HepG2 (cell line): ENCODE data around the gene ACAP3. TPM values are rescaled to one million over a fixed set of nuclear protein-coding genes. Genes with fewer than 3 reads are reported as not detected.

ENCODE experiments used
- CREB1 ChIP-seq, 2 experiments: fragments of 450-650 bp in 1 of 2; IDR thresholded peaks; 2 replicates each; pipeline ENCODE4 v1.6.1; 2016 to 2017; ENCODE audit warnings: control low read depth in 1 of 2, mild to moderate bottlenecking in 1 of 2, missing compliant biosample characterization in 1 of 2, missing genetic modification characterization in 1 of 2
- FOXC1 ChIP-seq: sonication (generic); formaldehyde crosslinking; IDR thresholded peaks from 2 replicates; pipeline ENCODE4 v1.8.0; 2022; ENCODE audit warnings: mild to moderate bottlenecking, missing genetic modification reagents, borderline replicate concordance
- IRF2 ChIP-seq: IDR thresholded peaks from 2 replicates; pipeline ENCODE4 v1.6.1; 2018; ENCODE audit warnings: missing genetic modification reagents, missing compliant biosample characterization
- KDM3A ChIP-seq: IDR thresholded peaks from 2 replicates; pipeline ENCODE4 v1.6.1; 2018; ENCODE audit warnings: low read depth, missing compliant biosample characterization
- MXD4 ChIP-seq: IDR thresholded peaks from 2 replicates; pipeline ENCODE4 v1.6.1; 2016; ENCODE audit warnings: mild to moderate bottlenecking, missing biosample characterization, missing genetic modification reagents
- PITX1 ChIP-seq: sonication (generic); formaldehyde crosslinking; IDR thresholded peaks from 2 replicates; pipeline ENCODE4 v1.5.1; 2020; ENCODE audit warnings: mild to moderate bottlenecking, missing genetic modification reagents
- SATB2 ChIP-seq: sonication (generic); formaldehyde crosslinking; IDR thresholded peaks from 2 replicates; pipeline ENCODE4 v1.5.0; 2020; ENCODE audit warnings: missing genetic modification reagents
- SP4 ChIP-seq: sonication (generic); formaldehyde crosslinking; IDR thresholded peaks from 2 replicates; pipeline ENCODE4 v1.8.1; 2023; ENCODE audit warnings: mild to moderate bottlenecking, missing genetic modification reagents
- YEATS2 ChIP-seq: sonication (generic); formaldehyde crosslinking; IDR thresholded peaks from 2 replicates; pipeline ENCODE4 v1.4.0; 2020; ENCODE audit warnings: missing genetic modification reagents, borderline replicate concordance
- ZNF256 ChIP-seq: sonication (generic); formaldehyde crosslinking; conservative IDR thresholded peaks from 2 replicates; pipeline ENCODE4 v1.4.0; 2020; ENCODE audit warnings: missing genetic modification reagents
- ZNF781 ChIP-seq: sonication (generic); formaldehyde crosslinking; IDR thresholded peaks from 2 replicates; pipeline ENCODE4 v1.5.1; 2020; ENCODE audit warnings: borderline replicate concordance, mild to moderate bottlenecking, missing genetic modification reagents; ENCODE audit errors: not compliant biosample characterization
- polyA plus RNA-seq, 8 experiments: library from polyadenylated mRNA; depleted of rRNA in 3 of 8; stranded (reverse) in 7 of 8; unstranded in 1 of 8; fragments of >200 nt; fragmentation: Illumina TruSeq in 4 of 8; extraction: Trizol in 4 of 8; gene quantifications; 2 replicates each; pipeline versions ENCODE4 v1.2.1 to v1.2.3, GENCODE V29; 2011 to 2016; ENCODE audit warnings: low read depth in 4 of 8, missing spikeins in 1 of 8, mixed read lengths in 1 of 8; ENCODE audit not compliant: insufficient read depth in 1 of 8
- total RNA-seq, 5 experiments: library from RNA; depleted of rRNA; stranded (reverse); fragments of >200 nt; fragmentation: Illumina TruSeq; extraction: Trizol; gene quantifications; 2 replicates each; pipeline ENCODE4 v1.2.3, GENCODE V29; 2016; ENCODE audit warnings: low read depth in 1 of 5
- TF ChIP-seq, protein P1 (sequence below), 2 experiments: IDR thresholded peaks; 2 replicates each; pipeline ENCODE4 v1.6.1; 2011 to 2012; ENCODE audit warnings: low read length in 2 of 2, borderline replicate concordance in 1 of 2, low read depth in 1 of 2, mild to moderate bottlenecking in 1 of 2, moderate library complexity in 1 of 2
- TF ChIP-seq, protein P2 (sequence below): IDR thresholded peaks from 2 replicates; pipeline ENCODE4 v1.6.1; 2018; ENCODE audit warnings: missing genetic modification reagents, mild to moderate bottlenecking, missing compliant biosample characterization
- TF ChIP-seq, protein P3 (sequence below): sonication (generic); formaldehyde crosslinking; IDR thresholded peaks from 2 replicates; pipeline ENCODE4 v1.4.0; 2020; ENCODE audit warnings: missing genetic modification reagents, borderline replicate concordance
- TF ChIP-seq, protein P4 (sequence below): sonication (generic); formaldehyde crosslinking; IDR thresholded peaks from 2 replicates; pipeline ENCODE4 v1.8.0; 2022; ENCODE audit warnings: low read depth, missing genetic modification reagents
- TF ChIP-seq, protein P5 (sequence below): sonication (generic); formaldehyde crosslinking; IDR thresholded peaks from 2 replicates; pipeline ENCODE4 v1.5.1; 2020; ENCODE audit warnings: missing genetic modification reagents, mild to moderate bottlenecking, borderline replicate concordance
- TF ChIP-seq, protein P6 (sequence below): sonication (generic); formaldehyde crosslinking; IDR thresholded peaks from 2 replicates; pipeline ENCODE4 v1.4.0; 2020; ENCODE audit warnings: mild to moderate bottlenecking, missing genetic modification reagents

Gene ACAP3
- total and polyA plus RNA-seq, 2 of the 13 experiments (the other 11 are each of a cell fraction or from before 2014, with no cell fraction given), result 29.4 to 50.8 TPM

DNA sequence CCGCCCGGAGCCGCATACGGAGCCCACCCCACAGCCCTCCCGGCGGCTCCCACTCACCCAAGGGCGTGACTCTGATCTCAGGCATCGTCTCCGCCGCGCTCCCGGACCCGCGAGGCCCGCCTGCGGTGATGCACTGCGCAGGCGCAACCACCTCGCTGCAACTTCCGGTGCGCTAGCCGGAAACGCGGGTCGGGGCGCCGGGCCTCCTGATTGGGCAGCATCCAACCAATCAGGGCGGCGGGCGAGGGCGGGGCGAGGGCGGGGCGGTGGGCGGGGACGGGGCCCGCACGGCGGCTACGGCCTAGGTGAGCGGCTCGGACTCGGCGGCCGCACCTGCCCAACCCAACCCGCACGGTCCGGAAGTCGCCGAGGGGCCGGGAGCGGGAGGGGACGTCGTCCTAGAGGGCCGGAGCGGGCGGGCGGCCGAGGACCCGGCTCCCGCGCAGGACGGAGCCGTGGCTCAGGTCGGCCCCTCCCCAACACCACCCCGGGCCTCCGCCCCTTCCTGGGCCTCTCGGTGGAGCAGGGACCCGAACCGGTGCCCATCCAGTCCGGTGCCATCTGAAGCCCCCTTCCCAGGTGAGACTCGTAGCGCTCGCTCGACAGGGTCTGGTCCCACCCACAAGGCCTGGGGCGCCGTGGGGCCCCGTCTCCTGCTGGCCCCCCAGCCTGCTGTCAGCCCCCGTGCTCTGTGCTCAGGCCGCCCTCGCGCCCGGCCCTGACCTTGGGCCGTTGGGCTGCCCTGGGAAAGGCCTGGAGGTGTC, 17.0 kb upstream of the ACAP3 start, which contains the start of the genes CPTP and INTS11 (continued):
- TF ChIP-seq, protein P1, sequence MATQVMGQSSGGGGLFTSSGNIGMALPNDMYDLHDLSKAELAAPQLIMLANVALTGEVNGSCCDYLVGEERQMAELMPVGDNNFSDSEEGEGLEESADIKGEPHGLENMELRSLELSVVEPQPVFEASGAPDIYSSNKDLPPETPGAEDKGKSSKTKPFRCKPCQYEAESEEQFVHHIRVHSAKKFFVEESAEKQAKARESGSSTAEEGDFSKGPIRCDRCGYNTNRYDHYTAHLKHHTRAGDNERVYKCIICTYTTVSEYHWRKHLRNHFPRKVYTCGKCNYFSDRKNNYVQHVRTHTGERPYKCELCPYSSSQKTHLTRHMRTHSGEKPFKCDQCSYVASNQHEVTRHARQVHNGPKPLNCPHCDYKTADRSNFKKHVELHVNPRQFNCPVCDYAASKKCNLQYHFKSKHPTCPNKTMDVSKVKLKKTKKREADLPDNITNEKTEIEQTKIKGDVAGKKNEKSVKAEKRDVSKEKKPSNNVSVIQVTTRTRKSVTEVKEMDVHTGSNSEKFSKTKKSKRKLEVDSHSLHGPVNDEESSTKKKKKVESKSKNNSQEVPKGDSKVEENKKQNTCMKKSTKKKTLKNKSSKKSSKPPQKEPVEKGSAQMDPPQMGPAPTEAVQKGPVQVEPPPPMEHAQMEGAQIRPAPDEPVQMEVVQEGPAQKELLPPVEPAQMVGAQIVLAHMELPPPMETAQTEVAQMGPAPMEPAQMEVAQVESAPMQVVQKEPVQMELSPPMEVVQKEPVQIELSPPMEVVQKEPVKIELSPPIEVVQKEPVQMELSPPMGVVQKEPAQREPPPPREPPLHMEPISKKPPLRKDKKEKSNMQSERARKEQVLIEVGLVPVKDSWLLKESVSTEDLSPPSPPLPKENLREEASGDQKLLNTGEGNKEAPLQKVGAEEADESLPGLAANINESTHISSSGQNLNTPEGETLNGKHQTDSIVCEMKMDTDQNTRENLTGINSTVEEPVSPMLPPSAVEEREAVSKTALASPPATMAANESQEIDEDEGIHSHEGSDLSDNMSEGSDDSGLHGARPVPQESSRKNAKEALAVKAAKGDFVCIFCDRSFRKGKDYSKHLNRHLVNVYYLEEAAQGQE (IDR thresholded peaks at IDR 0.05; ENCODE audit: borderline replicate concordance in 1 of 2, low read depth in 1 of 2, low read length in 2 of 2), result no peak
- TF ChIP-seq MXD4 (CRISPR knock-in tag), result peak; percentile 48; the same call in 1 of the 2 replicates
- TF ChIP-seq, protein P2, sequence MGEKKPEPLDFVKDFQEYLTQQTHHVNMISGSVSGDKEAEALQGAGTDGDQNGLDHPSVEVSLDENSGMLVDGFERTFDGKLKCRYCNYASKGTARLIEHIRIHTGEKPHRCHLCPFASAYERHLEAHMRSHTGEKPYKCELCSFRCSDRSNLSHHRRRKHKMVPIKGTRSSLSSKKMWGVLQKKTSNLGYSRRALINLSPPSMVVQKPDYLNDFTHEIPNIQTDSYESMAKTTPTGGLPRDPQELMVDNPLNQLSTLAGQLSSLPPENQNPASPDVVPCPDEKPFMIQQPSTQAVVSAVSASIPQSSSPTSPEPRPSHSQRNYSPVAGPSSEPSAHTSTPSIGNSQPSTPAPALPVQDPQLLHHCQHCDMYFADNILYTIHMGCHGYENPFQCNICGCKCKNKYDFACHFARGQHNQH (CRISPR knock-in tag), result peak; percentile 46; the same call in 1 of the 2 replicates
- TF ChIP-seq, protein P3, sequence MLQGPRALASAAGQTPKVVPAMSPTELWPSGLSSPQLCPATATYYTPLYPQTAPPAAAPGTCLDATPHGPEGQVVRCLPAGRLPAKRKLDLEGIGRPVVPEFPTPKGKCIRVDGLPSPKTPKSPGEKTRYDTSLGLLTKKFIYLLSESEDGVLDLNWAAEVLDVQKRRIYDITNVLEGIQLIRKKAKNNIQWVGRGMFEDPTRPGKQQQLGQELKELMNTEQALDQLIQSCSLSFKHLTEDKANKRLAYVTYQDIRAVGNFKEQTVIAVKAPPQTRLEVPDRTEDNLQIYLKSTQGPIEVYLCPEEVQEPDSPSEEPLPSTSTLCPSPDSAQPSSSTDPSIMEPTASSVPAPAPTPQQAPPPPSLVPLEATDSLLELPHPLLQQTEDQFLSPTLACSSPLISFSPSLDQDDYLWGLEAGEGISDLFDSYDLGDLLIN, result peak; percentile 32; the same call in 1 of the 2 replicates
- TF ChIP-seq, protein P4, sequence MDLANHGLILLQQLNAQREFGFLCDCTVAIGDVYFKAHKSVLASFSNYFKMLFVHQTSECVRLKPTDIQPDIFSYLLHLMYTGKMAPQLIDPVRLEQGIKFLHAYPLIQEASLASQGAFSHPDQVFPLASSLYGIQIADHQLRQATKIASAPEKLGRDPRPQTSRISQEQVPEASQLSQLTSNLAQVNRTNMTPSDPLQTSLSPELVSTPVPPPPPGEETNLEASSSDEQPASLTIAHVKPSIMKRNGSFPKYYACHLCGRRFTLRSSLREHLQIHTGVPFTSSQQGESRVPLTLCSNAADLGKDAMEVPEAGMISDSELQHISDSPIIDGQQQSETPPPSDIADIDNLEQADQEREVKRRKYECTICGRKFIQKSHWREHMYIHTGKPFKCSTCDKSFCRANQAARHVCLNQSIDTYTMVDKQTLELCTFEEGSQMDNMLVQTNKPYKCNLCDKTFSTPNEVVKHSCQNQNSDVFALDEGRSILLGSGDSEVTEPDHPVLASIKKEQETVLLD, result peak; percentile 52; the same call in 1 of the 2 replicates
- TF ChIP-seq IRF2 (CRISPR knock-in tag), result 0 out of 2 replicates have a peak, but pooled peaks have one; percentile 47
- no peak for TF ChIP-seq ZNF256 (CRISPR knock-in tag)
- TF ChIP-seq YEATS2 (CRISPR knock-in tag), result peak; percentile 66; the same call in 1 of the 2 replicates
- TF ChIP-seq KDM3A (CRISPR knock-in tag), result no peak
- TF ChIP-seq PITX1 (CRISPR knock-in tag), result peak; percentile 56
- TF ChIP-seq SP4, result peak; percentile 73
- no peak for TF ChIP-seq CREB1 (IDR thresholded peaks at IDR 0.05)
- no peak for TF ChIP-seq CREB1 (CRISPR knock-in tag; IDR thresholded peaks at IDR 0.05)
- TF ChIP-seq SATB2 (CRISPR knock-in tag), result no peak
- peak; percentile 64 for TF ChIP-seq FOXC1 (CRISPR knock-in tag)
- no peak for TF ChIP-seq ZNF781 (CRISPR knock-in tag)
- TF ChIP-seq, protein P5, sequence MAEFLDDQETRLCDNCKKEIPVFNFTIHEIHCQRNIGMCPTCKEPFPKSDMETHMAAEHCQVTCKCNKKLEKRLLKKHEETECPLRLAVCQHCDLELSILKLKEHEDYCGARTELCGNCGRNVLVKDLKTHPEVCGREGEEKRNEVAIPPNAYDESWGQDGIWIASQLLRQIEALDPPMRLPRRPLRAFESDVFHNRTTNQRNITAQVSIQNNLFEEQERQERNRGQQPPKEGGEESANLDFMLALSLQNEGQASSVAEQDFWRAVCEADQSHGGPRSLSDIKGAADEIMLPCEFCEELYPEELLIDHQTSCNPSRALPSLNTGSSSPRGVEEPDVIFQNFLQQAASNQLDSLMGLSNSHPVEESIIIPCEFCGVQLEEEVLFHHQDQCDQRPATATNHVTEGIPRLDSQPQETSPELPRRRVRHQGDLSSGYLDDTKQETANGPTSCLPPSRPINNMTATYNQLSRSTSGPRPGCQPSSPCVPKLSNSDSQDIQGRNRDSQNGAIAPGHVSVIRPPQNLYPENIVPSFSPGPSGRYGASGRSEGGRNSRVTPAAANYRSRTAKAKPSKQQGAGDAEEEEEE (CRISPR knock-in tag), result no peak
- TF ChIP-seq, protein P6, sequence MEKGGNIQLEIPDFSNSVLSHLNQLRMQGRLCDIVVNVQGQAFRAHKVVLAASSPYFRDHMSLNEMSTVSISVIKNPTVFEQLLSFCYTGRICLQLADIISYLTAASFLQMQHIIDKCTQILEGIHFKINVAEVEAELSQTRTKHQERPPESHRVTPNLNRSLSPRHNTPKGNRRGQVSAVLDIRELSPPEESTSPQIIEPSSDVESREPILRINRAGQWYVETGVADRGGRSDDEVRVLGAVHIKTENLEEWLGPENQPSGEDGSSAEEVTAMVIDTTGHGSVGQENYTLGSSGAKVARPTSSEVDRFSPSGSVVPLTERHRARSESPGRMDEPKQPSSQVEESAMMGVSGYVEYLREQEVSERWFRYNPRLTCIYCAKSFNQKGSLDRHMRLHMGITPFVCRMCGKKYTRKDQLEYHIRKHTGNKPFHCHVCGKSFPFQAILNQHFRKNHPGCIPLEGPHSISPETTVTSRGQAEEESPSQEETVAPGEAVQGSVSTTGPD, result no peak
